K562 (cell line): Measurements from ENCODE around the gene TLL1. TPM values are rescaled to one million over a fixed set of nuclear protein-coding genes. Genes with fewer than 3 reads are reported as not detected.

ENCODE experiments used
- CHD7 ChIP-seq: fragments of 200-600 bp; sonication (generic); IDR thresholded peaks from one replicate; pipeline ENCODE4 v1.6.1; 2012; ENCODE audit warnings: mild to moderate bottlenecking, low read depth, low read length, inconsistent platforms
- LARP7 ChIP-seq: fragments of 450-650 bp; IDR thresholded peaks from 2 replicates; pipeline ENCODE4 v1.6.1; 2016
- NR4A1 ChIP-seq, 2 experiments: fragments of 250-450 bp in 1 of 2; fragments of 450-650 bp in 1 of 2; sonication (Bioruptor Pico) in 1 of 2; IDR thresholded peaks; 2 replicates each; pipeline versions ENCODE4 v1.4.0 to v1.6.1; 2016 to 2020; ENCODE audit warnings: mild to moderate bottlenecking in 2 of 2, missing compliant biosample characterization in 1 of 2, missing genetic modification characterization in 1 of 2, moderate library complexity in 1 of 2
- TAL1 ChIP-seq: fragments of 450-650 bp; IDR thresholded peaks from 2 replicates; pipeline ENCODE4 v1.6.1; 2016; ENCODE audit warnings: mild to moderate bottlenecking
- U2AF1 ChIP-seq: fragments of 200-400 bp; formaldehyde crosslinking; optimal IDR thresholded peaks from 2 replicates; pipeline ENCODE3; 2017; ENCODE audit warnings: mild to moderate bottlenecking, low read depth, low read length, moderate library complexity
- ZNF766 ChIP-seq: fragments of 200-800 bp; sonication (Bioruptor generic); conservative IDR thresholded peaks from 2 replicates; pipeline ENCODE4 v1.6.1; 2016; ENCODE audit warnings: missing genetic modification characterization, missing compliant biosample characterization
- polyA plus RNA-seq, 8 experiments: library from polyadenylated mRNA; depleted of rRNA in 4 of 8; stranded (reverse) in 5 of 8; unstranded in 3 of 8; fragments of >200 nt; fragmentation: Nextera tagmentation in 2 of 8; fragmentation: Illumina TruSeq in 1 of 8; extraction: Ambion mirVana in 2 of 8; extraction: Trizol in 1 of 8; gene quantifications; 2 replicates each; pipeline versions ENCODE4 v1.2.1 to v1.2.3, GENCODE V29; 2011 to 2014; ENCODE audit warnings: inconsistent platforms in 1 of 8, missing spikeins in 1 of 8
- total RNA-seq, 7 experiments: library from RNA; depleted of rRNA in 6 of 7; stranded (reverse); fragments of >200 nt in 6 of 7; fragmentation: Illumina TruSeq in 2 of 7; extraction: Trizol in 2 of 7; gene quantifications; 2 replicates each; pipeline versions ENCODE4 v1.2.1 to v1.2.3, GENCODE V29; 2011 to 2021; ENCODE audit warnings: low replicate concordance in 1 of 7

The TLL1 gene
- total and polyA plus RNA-seq, 9 of the 15 experiments (the other 6 are each of a cell fraction or from before 2014, with no cell fraction given): not detected

GRCh38 chr4:165864271-165864670, 8.8 kb upstream of the TLL1 start (continued):
- TF ChIP-seq CHD7: no peak
- no peak for TF ChIP-seq U2AF1
- no peak for TF ChIP-seq NR4A1 (CRISPR knock-in tag; IDR thresholded peaks at IDR 0.05)
- TF ChIP-seq NR4A1 (tag; IDR thresholded peaks at IDR 0.05): no peak
- no peak for TF ChIP-seq ZNF766 (CRISPR knock-in tag)
- no peak for TF ChIP-seq LARP7
- TF ChIP-seq TAL1: no peak
